ENCODE data around the gene ADK.

Gene ADK

GRCh38 chr10:74637685-74638084 lies 486.7 kb downstream of the ADK start:
- no peak for DNase-seq

- DNase-seq: peak; percentile 73
These were observed 489.3 kb downstream of the ADK start for GRCh38 chr10:74640134-74640921.

GRCh38 chr10:74641659-74642058 lies 490.6 kb downstream of the ADK start:
- DNase-seq: no peak

GRCh38 chr10:74642901-74643595 lies 492.0 kb downstream of the ADK start:
- no peak for DNase-seq

- no peak for DNase-seq
These were observed 492.6 kb downstream of the ADK start for GRCh38 chr10:74643596-74643975.

GRCh38 chr10:74644738-74645137 lies 493.7 kb downstream of the ADK start:
- DNase-seq: no peak

- no peak for DNase-seq
These were observed 494.7 kb downstream of the ADK start for GRCh38 chr10:74645692-74646091.

GRCh38 chr10:74650613-74651012 lies 499.6 kb downstream of the ADK start:
- no peak for DNase-seq

GRCh38 chr10:74651565-74651964 lies 500.5 kb downstream of the ADK start:
- no peak for DNase-seq

GRCh38 chr10:74652664-74653063 lies 501.6 kb downstream of the ADK start:
- DNase-seq: no peak

- DNase-seq: no peak
These were observed 507.5 kb downstream of the ADK start for GRCh38 chr10:74658511-74658910.

GRCh38 chr10:74662635-74663034 lies 511.6 kb downstream of the ADK start:
- no peak for DNase-seq

- DNase-seq: no peak
These were observed 518.2 kb downstream of the ADK start for GRCh38 chr10:74669210-74669609.

- no peak for DNase-seq
These were observed 520.7 kb downstream of the ADK start for GRCh38 chr10:74671716-74672115.

GRCh38 chr10:74672430-74673165 lies 521.6 kb downstream of the ADK start:
- no peak for DNase-seq

GRCh38 chr10:74674927-74675326 lies 523.9 kb downstream of the ADK start:
- no peak for DNase-seq

GRCh38 chr10:74675484-74675883 lies 524.5 kb downstream of the ADK start:
- no peak for DNase-seq

- DNase-seq: no peak
These were observed 526.9 kb downstream of the ADK start for GRCh38 chr10:74677951-74678350.

GRCh38 chr10:74681917-74682627 lies 531.1 kb downstream of the ADK start:
- no peak for DNase-seq

GRCh38 chr10:74683067-74683466 lies 532.0 kb downstream of the ADK start:
- DNase-seq: no peak

- peak; percentile 67 for DNase-seq
These were observed 532.8 kb downstream of the ADK start for GRCh38 chr10:74683621-74684364.

- no peak for DNase-seq
These were observed 533.4 kb downstream of the ADK start for GRCh38 chr10:74684462-74684861.

Data from DMS79 treated with DMSO at 0.1 percent for 48 hours (cell line).